H1 (cell line): ENCODE measurements around the gene SLC24A3. TPM values are rescaled to one million over a fixed set of nuclear protein-coding genes. Genes with fewer than 3 reads are reported as not detected.

Experiments used
- CTCF ChIA-PET: fragments of 300-600 bp; sonication (Branson Sonifier 250); formaldehyde crosslinking; loops from one replicate; lab custom pipeline; 2021; ENCODE audit not compliant: partially characterized antibody; lab: Charles Lee
- POLR2A ChIA-PET: fragments of 300-600 bp; sonication (Branson Sonifier 250); formaldehyde crosslinking; loops from one replicate; lab custom pipeline; 2021; ENCODE audit warnings: inconsistent platforms; ENCODE audit not compliant: partially characterized antibody; lab: Charles Lee
- DNase-seq, 2 experiments: peaks; one replicate each; pipeline versions ENCODE4 v3.0.0 to v3.0.0-alpha.2; 2010 to 2022; ENCODE audit warnings: low spot score in 2 of 2, low read depth in 1 of 2, mixed read lengths in 1 of 2
- FAIRE-seq: peaks from 2 replicates; lab custom pipeline; 2011; peaks lifted over from hg19 to GRCh38; lab: Jason Lieb, UNC
- H2AFZ ChIP-seq: 2 replicates; pipeline ENCODE4 v1.8.1; 2012; ENCODE audit warnings: low read length, inconsistent platforms
- H2AK5ac ChIP-seq: 2 replicates; pipeline ENCODE4 v1.6.1; 2013; ENCODE audit warnings: low read depth, low read length
- H2BK120ac ChIP-seq: replicated peaks from 2 replicates; pipeline ENCODE3; 2013; ENCODE audit warnings: low read depth, low read length, inconsistent platforms
- H2BK12ac ChIP-seq: 2 replicates; pipeline ENCODE4 v1.6.1; 2013; ENCODE audit warnings: low read depth, low read length
- H2BK15ac ChIP-seq: 2 replicates; pipeline ENCODE4 v1.6.1; 2013; ENCODE audit warnings: low read length
- H2BK20ac ChIP-seq: 2 replicates; pipeline ENCODE4 v1.6.1; 2013; ENCODE audit warnings: low read length
- H2BK5ac ChIP-seq: 2 replicates; pipeline ENCODE4 v1.6.1; 2013; ENCODE audit warnings: low read depth, low read length
- H3K14ac ChIP-seq: 2 replicates; pipeline ENCODE4 v1.6.1; 2013; ENCODE audit warnings: inconsistent platforms; ENCODE audit not compliant: insufficient read length
- H3K18ac ChIP-seq: 2 replicates; pipeline ENCODE4 v1.6.1; 2013; ENCODE audit warnings: low read length; ENCODE audit errors: extremely low read depth
- H3K23ac ChIP-seq: 2 replicates; pipeline ENCODE4 v1.6.1; 2013; ENCODE audit warnings: inconsistent platforms; ENCODE audit not compliant: insufficient read length
- H3K23me2 ChIP-seq: 2 replicates; pipeline ENCODE4 v1.6.1; 2013; ENCODE audit warnings: low read depth, low read length
- H3K27ac ChIP-seq: 2 replicates; pipeline ENCODE4 v1.6.1; 2011; ENCODE audit warnings: low read depth, low read length, inconsistent platforms
- H3K27me3 ChIP-seq, 4 experiments: replicated peaks in 1 of 4; 1 replicate in 1 of 4; 2 replicates in 3 of 4; pipeline versions ENCODE4 v1.6.1 to v1.8.1; 2011 to 2013; ENCODE audit warnings: low read length in 3 of 4, mild to moderate bottlenecking in 3 of 4, inconsistent platforms in 2 of 4, mixed read lengths in 2 of 4, moderate library complexity in 1 of 4; ENCODE audit not compliant: control insufficient read depth in 3 of 4, insufficient read depth in 3 of 4; ENCODE audit errors: extremely low read depth in 1 of 4
- H3K36me3 ChIP-seq, 4 experiments: 2 replicates each; pipeline versions ENCODE4 v1.6.1 to v1.8.1; 2011 to 2013; ENCODE audit warnings: mild to moderate bottlenecking in 4 of 4, low read length in 3 of 4, moderate library complexity in 2 of 4, control low read depth in 1 of 4, inconsistent platforms in 1 of 4; ENCODE audit not compliant: insufficient read depth in 4 of 4, control insufficient read depth in 2 of 4
- H3K4ac ChIP-seq: replicated peaks from 2 replicates; pipeline ENCODE3; 2013; ENCODE audit warnings: low read length, low read depth, mixed read lengths, inconsistent platforms; ENCODE audit not compliant: insufficient read length
- H3K4me1 ChIP-seq, 4 experiments: replicated peaks in 1 of 4; 1 replicate in 1 of 4; 2 replicates in 3 of 4; pipeline versions ENCODE4 v1.6.1 to v1.8.1; 2011 to 2013; ENCODE audit warnings: low read length in 3 of 4, inconsistent platforms in 2 of 4, mixed read lengths in 1 of 4; ENCODE audit not compliant: insufficient read depth in 4 of 4, control insufficient read depth in 3 of 4
- H3K4me2 ChIP-seq, 2 experiments: 2 replicates each; pipeline versions ENCODE4 v1.6.1 to v1.8.1; 2011 to 2013; ENCODE audit warnings: low read depth in 2 of 2, low read length in 2 of 2, control low read depth in 1 of 2, inconsistent platforms in 1 of 2, mild to moderate bottlenecking in 1 of 2; ENCODE audit not compliant: insufficient read depth in 1 of 2
- H3K4me3 ChIP-seq, 4 experiments: fragments of 200-600, 300-600 bp in 1 of 4; sonication (generic), shearing (Covaris generic), sonication (Bioruptor Twin) in 1 of 4; 2 replicates each; pipeline versions ENCODE4 v1.5.1 to v1.8.1; 2011 to 2016; ENCODE audit warnings: low read length in 4 of 4, low read depth in 3 of 4, control low read depth in 2 of 4, inconsistent platforms in 2 of 4, mild to moderate bottlenecking in 2 of 4, mixed read lengths in 1 of 4, moderate library complexity in 1 of 4; ENCODE audit not compliant: insufficient read depth in 2 of 4; ENCODE audit errors: extremely low read depth in 1 of 4
- H3K56ac ChIP-seq: replicated peaks from 2 replicates; pipeline ENCODE3; 2013; ENCODE audit warnings: low read depth, mild to moderate bottlenecking, mixed read lengths, low read length, inconsistent platforms; ENCODE audit not compliant: insufficient read length
- H3K79me1 ChIP-seq: 2 replicates; pipeline ENCODE4 v1.6.1; 2013; ENCODE audit warnings: low read depth, low read length, control low read depth
- H3K79me2 ChIP-seq, 2 experiments: 2 replicates each; pipeline versions ENCODE4 v1.6.1 to v1.8.1; 2012 to 2013; ENCODE audit warnings: low read length in 2 of 2, mild to moderate bottlenecking in 2 of 2, inconsistent platforms in 1 of 2; ENCODE audit not compliant: insufficient read depth in 2 of 2, control insufficient read depth in 1 of 2
- H3K9ac ChIP-seq, 4 experiments: replicated peaks in 1 of 4; 1 replicate in 1 of 4; 2 replicates in 3 of 4; pipeline versions ENCODE4 v1.6.1 to v1.8.1; 2011 to 2013; ENCODE audit warnings: low read depth in 3 of 4, low read length in 3 of 4, control low read depth in 2 of 4, mild to moderate bottlenecking in 2 of 4, moderate library complexity in 2 of 4, inconsistent platforms in 1 of 4; ENCODE audit errors: extremely low read depth in 1 of 4
- H3K9me3 ChIP-seq, 2 experiments: 2 replicates each; pipeline versions ENCODE4 v1.6.1 to v1.8.1; 2012 to 2013; ENCODE audit warnings: mild to moderate bottlenecking in 2 of 2, moderate library complexity in 2 of 2, control low read depth in 1 of 2, inconsistent platforms in 1 of 2, low read depth in 1 of 2, low read length in 1 of 2, mixed read lengths in 1 of 2; ENCODE audit not compliant: insufficient read depth in 2 of 2
- H4K20me1 ChIP-seq, 2 experiments: replicated peaks in 1 of 2; 2 replicates each; pipeline versions ENCODE3 to v1.8.1; 2011 to 2013; ENCODE audit warnings: inconsistent platforms in 2 of 2, low read length in 2 of 2, mild to moderate bottlenecking in 1 of 2; ENCODE audit not compliant: insufficient read depth in 2 of 2, control insufficient read depth in 1 of 2
- H4K5ac ChIP-seq: 2 replicates; pipeline ENCODE4 v1.6.1; 2013; ENCODE audit warnings: low read length, low read depth, mixed read lengths, inconsistent platforms; ENCODE audit not compliant: insufficient read length
- H4K8ac ChIP-seq: 2 replicates; pipeline ENCODE4 v1.8.0; 2013; ENCODE audit warnings: mild to moderate bottlenecking, moderate library complexity, low read length, inconsistent platforms; ENCODE audit not compliant: insufficient read depth; ENCODE audit errors: extremely low read depth
- H4K91ac ChIP-seq: replicated peaks from 2 replicates; pipeline ENCODE3; 2013; ENCODE audit warnings: low read length, mixed read lengths, inconsistent platforms; ENCODE audit not compliant: insufficient read length
- CBX8 ChIP-seq: fragments of 300-800, 300-1000 bp; sonication (generic); IDR thresholded peaks from 2 replicates; pipeline ENCODE4 v1.7.1; 2016; ENCODE audit warnings: low read depth, low read length, borderline replicate concordance
- EGR1 ChIP-seq: IDR thresholded peaks from 2 replicates; pipeline ENCODE4 v1.6.1; 2011; ENCODE audit warnings: low read depth, low read length, borderline replicate concordance
- GABPA ChIP-seq: IDR thresholded peaks from 2 replicates; pipeline ENCODE4 v1.6.1; 2011; ENCODE audit warnings: mild to moderate bottlenecking, low read length, moderate library complexity, borderline replicate concordance; ENCODE audit not compliant: insufficient read depth
- KDM1A ChIP-seq: fragments of 200-600, 300-600 bp; sonication (generic); IDR thresholded peaks from 2 replicates; pipeline ENCODE4 v1.7.1; 2016; ENCODE audit warnings: mild to moderate bottlenecking, low read length, borderline replicate concordance
- MAFK ChIP-seq: IDR thresholded peaks from 2 replicates; pipeline ENCODE4 v1.6.1; 2012; ENCODE audit warnings: low read depth, mild to moderate bottlenecking, improper control_type of control experiment, low read length
- POLR2AphosphoS5 ChIP-seq: IDR thresholded peaks from 2 replicates; pipeline ENCODE4 v1.6.1; 2011; ENCODE audit warnings: low read depth, low read length
- RFX5 ChIP-seq: IDR thresholded peaks from 2 replicates; pipeline ENCODE4 v1.6.1; 2011; ENCODE audit warnings: low read depth, low read length, improper control_type of control experiment, borderline replicate concordance
- SIN3A ChIP-seq, 2 experiments: IDR thresholded peaks in 1 of 2; conservative IDR thresholded peaks in 1 of 2; 2 replicates each; pipeline ENCODE4 v1.6.1; 2011 to 2012; ENCODE audit warnings: low read length in 2 of 2, improper control_type of control experiment in 1 of 2, low read depth in 1 of 2, mild to moderate bottlenecking in 1 of 2
- SIX5 ChIP-seq: IDR thresholded peaks from 2 replicates; pipeline ENCODE4 v1.6.1; 2011; ENCODE audit warnings: mild to moderate bottlenecking, low read depth, low read length
- SUZ12 ChIP-seq: fragments of 200-600 bp; sonication (generic); IDR thresholded peaks from 2 replicates; pipeline ENCODE4 v1.6.1; 2012; ENCODE audit warnings: mild to moderate bottlenecking, inconsistent platforms, low read length, moderate library complexity, mixed read lengths
- WGBS, 2 experiments: shearing (Covaris generic) in 1 of 2; methylation state at CpG; one replicate each; pipeline versions ENCODE4 v1.1.6 to v1.1.7; 2013 to 2015; ENCODE audit warnings: low lambda C conversion rate in 2 of 2, mixed read lengths in 2 of 2, inconsistent platforms in 1 of 2, low coverage in 1 of 2, missing lambda C conversion rate in 1 of 2; ENCODE audit not compliant: insufficient replicate concordance in 2 of 2, insufficient coverage in 1 of 2, insufficient read length in 1 of 2; ENCODE audit errors: extremely low coverage in 1 of 2, missing lambda C conversion rate in 1 of 2; 5-methylcytosine and 5-hydroxymethylcytosine counted together
- polyA plus RNA-seq, 7 experiments: library from polyadenylated mRNA; depleted of rRNA in 3 of 7; stranded (reverse) in 5 of 7; unstranded in 2 of 7; fragments of >200 nt in 5 of 7; fragments of 200-250 nt in 2 of 7; gene quantifications; 1 replicate in 5 of 7; 2 replicates in 1 of 7; 4 replicates in 1 of 7; pipeline versions ENCODE4 v1.2.1 to v1.2.3, GENCODE V29; 2011 to 2013; ENCODE audit warnings: missing spikeins in 2 of 7, mixed read lengths in 2 of 7
- total RNA-seq: library from RNA; stranded (reverse); fragmentation: NEBNext Ultra II Directional; extraction: Animal tissue kit (Norgen Biotek cat#: 25700); gene quantifications from 2 replicates; pipeline ENCODE4 v1.2.1, GENCODE V29; 2021
- TF ChIP-seq, protein P1 (sequence below): IDR thresholded peaks from 2 replicates; pipeline ENCODE4 v1.6.1; 2011; ENCODE audit warnings: low read length, improper control_type of control experiment

The SLC24A3 gene
- total and polyA plus RNA-seq, 2 of the 8 experiments (the other 6 are each of a cell fraction or from before 2014, with no cell fraction given): 4.5 to 6.3 TPM

DNA sequence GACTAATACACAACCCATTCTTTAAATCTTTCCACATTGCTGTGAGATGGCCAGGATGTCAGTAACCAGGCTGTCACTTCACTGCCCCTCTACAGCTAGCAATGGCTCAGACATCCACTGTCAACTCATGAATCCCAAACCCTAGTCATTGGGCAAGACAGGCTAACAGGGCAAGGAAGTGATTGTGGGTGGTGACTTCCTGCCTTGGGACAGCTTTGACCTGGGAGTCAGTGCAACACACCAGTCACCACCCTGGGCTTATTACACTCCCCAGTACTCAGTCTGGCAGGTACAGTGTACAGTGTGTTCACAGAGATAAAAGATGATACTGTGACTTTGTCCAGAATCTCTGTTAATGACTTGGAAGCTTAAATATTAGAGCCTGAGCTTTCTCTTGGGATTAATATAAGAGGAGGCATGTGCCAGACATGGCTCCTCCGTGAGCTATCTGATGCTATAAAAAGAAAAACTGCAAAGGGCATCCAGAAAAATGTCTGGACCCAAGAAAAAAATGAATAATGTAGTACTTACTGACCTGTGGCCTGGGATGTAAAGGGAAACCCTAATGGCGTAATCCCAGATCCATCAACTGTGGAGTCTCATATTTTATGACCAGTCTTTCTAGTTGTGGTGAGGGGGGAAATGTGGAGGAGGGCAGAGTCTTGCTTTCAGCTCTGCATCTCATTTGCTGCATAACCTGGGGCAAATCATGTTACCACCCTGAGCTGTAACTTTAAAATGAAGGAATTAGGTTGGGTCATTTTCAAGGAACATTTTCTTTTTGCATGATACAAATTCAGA, 244.4 kb downstream of the SLC24A3 start:
- no peak overlapping the region for H3K4me3 ChIP-seq
- no peak overlapping the region for H4K91ac ChIP-seq
- no peak overlapping the region for H2AFZ ChIP-seq
- H2BK12ac ChIP-seq: no peak overlapping the region
- no peak overlapping the region for H4K8ac ChIP-seq
- no peak overlapping the region for H2BK20ac ChIP-seq
- no peak overlapping the region for H2BK5ac ChIP-seq
- no peaks in the 10 kb centered on the region for H3K23me2 ChIP-seq
- no peak for DNase-seq
- H3K18ac ChIP-seq: no peak overlapping the region
- H3K23ac ChIP-seq: no peak overlapping the region
- no peak overlapping the region for H3K27ac ChIP-seq
- H3K56ac ChIP-seq: no peak overlapping the region
- H3K4ac ChIP-seq: no peak overlapping the region
- POLR2A ChIA-PET: no interaction called here
- H4K5ac ChIP-seq: no peak overlapping the region
- no peak overlapping the region for H2BK15ac ChIP-seq
- H3K9ac ChIP-seq: no peak overlapping the region
- H4K20me1 ChIP-seq: no peaks in the 10 kb centered on the region
- FAIRE-seq: no peak
- no peak overlapping the region for H2BK120ac ChIP-seq
- H3K14ac ChIP-seq: no peak overlapping the region
- H3K9me3 ChIP-seq: no peaks in the 10 kb centered on the region
- H3K36me3 ChIP-seq: no peaks in the 10 kb centered on the region
- WGBS, 2 experiments: 94% methylated on average over 2 of the region's 2 CpGs; no CpG with 5 or more reads in 1 of the 2 experiments
- no peaks in the 10 kb centered on the region for H3K79me1 ChIP-seq
- no peaks in the 10 kb centered on the region for H3K4me1 ChIP-seq
- CTCF ChIA-PET: interaction anchor here (1.0 to 1.9 kb wide), 4 partner anchors 11 to 173 kb away, joined by 4 to 5 read pairs (median 4); no protein-coding TSS in a partner anchor
- no peak overlapping the region for H3K4me2 ChIP-seq
- H3K27me3 ChIP-seq: no peaks in the 10 kb centered on the region
- H3K79me2 ChIP-seq: no peaks in the 10 kb centered on the region
- no peak overlapping the region for H2AK5ac ChIP-seq
- TF ChIP-seq SIX5 (no peak), SUZ12 (no peak), GABPA (no peak), MAFK (no peak), KDM1A (no peak), EGR1 (no peak), SIN3A (conservative IDR thresholded peaks at IDR 0.05 in 1 of 2, IDR thresholded peaks at IDR 0.05 in 1 of 2; ENCODE audit: low read depth in 1 of 2, low read length in 2 of 2) (no peak), RFX5 (no peak), CBX8 (no peak), POLR2AphosphoS5 (no peak)
- TF ChIP-seq, protein P1, sequence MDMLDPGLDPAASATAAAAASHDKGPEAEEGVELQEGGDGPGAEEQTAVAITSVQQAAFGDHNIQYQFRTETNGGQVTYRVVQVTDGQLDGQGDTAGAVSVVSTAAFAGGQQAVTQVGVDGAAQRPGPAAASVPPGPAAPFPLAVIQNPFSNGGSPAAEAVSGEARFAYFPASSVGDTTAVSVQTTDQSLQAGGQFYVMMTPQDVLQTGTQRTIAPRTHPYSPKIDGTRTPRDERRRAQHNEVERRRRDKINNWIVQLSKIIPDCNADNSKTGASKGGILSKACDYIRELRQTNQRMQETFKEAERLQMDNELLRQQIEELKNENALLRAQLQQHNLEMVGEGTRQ: no peak
